GM12875 (cell line): ENCODE results near the gene AP5M1.
"Not testable (repeated sequence)": the region's sequence is repeated elsewhere in the genome, so short reads cannot be mapped to it uniquely, and the experiment has no call there.

ENCODE experiments used
- H3K4me3 ChIP-seq: one replicate; pipeline ENCODE4 v1.5.1; 2011; ENCODE audit warnings: low read depth, low read length, control low read depth
- TF ChIP-seq, protein P1 (sequence below): IDR thresholded peaks from 2 replicates; pipeline ENCODE4 v1.5.1; 2011; ENCODE audit warnings: low read depth, mild to moderate bottlenecking, control low read depth, inconsistent platforms, low read length, moderate library complexity, borderline replicate concordance; ENCODE audit not compliant: insufficient read depth

The AP5M1 gene, protein sequence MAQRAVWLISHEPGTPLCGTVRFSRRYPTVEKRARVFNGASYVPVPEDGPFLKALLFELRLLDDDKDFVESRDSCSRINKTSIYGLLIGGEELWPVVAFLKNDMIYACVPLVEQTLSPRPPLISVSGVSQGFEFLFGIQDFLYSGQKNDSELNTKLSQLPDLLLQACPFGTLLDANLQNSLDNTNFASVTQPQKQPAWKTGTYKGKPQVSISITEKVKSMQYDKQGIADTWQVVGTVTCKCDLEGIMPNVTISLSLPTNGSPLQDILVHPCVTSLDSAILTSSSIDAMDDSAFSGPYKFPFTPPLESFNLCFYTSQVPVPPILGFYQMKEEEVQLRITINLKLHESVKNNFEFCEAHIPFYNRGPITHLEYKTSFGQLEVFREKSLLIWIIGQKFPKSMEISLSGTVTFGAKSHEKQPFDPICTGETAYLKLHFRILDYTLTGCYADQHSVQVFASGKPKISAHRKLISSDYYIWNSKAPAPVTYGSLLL

DNA sequence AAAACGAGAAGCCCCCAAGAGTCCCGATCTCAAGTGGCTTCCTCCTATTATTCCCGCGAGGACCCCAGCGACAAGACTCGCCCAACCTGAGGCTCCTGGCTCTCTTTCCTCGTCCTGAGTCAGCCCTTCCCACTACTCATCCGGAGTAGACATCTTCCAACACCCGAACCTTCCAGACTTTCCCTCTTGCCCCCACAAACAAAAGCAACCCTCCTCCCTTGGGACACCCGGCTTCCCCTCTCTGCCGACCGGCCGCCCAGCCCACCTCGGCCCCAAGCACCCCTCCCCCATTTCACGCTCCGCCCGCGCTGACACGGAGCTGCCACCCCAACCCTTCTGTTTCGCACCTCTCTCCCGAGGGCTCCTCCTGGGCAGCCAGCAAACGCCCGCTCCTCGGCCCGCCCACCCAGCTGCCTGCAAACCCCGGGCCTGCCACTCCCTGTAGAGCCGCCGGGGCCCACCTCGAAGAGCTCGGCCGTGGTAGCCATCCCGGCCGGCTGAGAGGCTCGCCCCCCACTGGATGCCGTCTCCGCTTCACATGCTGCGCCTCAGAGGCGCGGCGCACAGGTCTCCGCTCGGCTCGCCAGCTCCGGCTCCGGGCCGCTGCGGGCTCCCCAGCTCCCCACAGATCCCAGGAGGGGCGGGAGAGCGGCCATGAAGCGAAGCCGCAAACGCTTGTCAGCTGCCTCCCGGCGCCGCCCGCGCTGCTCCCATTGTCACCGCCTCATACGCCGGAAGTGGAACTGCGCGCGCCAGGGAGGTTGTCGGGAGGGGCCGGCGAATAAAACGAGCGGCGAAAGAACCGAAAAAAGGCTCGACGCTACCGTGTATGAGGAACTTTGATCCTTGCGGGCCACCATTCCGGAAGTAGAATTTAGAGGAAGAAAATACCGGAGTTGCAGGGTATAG is at the start of gene AP5M1, which contains the start of gene EXOC5:
TSS of gene AP5M1 (plus strand) at position 811 of the 909 bp plus-strand sequence. CDS start 344 bp downstream, outside the sequence.
TSS of gene EXOC5 (minus strand) at position 745 of the 909 bp plus-strand sequence. CDS start at position 488, 257 bp downstream.
- H3K4me3 ChIP-seq = peak within 1 kb of the TSS; percentile 94
- TF ChIP-seq, protein P1, sequence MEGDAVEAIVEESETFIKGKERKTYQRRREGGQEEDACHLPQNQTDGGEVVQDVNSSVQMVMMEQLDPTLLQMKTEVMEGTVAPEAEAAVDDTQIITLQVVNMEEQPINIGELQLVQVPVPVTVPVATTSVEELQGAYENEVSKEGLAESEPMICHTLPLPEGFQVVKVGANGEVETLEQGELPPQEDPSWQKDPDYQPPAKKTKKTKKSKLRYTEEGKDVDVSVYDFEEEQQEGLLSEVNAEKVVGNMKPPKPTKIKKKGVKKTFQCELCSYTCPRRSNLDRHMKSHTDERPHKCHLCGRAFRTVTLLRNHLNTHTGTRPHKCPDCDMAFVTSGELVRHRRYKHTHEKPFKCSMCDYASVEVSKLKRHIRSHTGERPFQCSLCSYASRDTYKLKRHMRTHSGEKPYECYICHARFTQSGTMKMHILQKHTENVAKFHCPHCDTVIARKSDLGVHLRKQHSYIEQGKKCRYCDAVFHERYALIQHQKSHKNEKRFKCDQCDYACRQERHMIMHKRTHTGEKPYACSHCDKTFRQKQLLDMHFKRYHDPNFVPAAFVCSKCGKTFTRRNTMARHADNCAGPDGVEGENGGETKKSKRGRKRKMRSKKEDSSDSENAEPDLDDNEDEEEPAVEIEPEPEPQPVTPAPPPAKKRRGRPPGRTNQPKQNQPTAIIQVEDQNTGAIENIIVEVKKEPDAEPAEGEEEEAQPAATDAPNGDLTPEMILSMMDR = no peak

DNA sequence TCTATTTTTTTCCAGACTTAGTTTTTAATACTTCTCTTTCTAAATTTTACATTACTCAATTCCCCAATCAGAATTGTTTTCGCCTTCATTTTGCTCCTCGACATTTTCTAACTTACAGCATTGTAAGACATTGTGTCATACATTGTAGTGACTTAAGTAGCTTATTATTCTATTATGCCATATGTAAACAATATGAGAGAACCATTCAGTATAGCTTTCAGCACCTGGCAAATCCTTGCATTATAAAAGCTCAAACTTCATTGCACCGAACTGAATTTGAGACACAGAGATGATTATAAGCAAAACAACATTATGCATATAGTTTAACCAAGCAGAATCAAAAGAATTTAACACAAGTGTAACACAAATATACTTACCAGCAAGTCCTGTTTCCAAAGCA is 46.8 kb upstream of the AP5M1 start:
- no peak overlapping the region for H3K4me3 ChIP-seq
- TF ChIP-seq, protein P1 = no peak

DNA sequence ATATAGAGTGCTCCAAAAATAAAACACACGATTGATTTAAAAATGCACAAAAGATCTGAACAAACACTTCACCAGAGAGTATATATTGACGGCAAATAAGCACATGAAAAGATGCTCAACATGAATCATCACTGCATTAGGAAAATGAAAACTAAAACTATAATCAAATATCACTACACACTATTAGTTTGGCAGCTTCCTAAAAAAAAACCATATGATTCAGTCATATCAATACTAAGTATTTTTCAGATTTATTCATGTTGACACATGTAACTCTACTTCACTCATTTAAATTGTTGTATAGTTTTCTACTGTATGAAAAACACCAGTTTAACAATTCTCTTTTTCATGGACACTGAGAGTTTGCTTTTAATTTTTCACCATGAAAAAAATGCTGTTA is 41.7 kb upstream of the AP5M1 start:
- TF ChIP-seq, protein P1 = no peak
- H3K4me3 ChIP-seq = no peak overlapping the region

DNA sequence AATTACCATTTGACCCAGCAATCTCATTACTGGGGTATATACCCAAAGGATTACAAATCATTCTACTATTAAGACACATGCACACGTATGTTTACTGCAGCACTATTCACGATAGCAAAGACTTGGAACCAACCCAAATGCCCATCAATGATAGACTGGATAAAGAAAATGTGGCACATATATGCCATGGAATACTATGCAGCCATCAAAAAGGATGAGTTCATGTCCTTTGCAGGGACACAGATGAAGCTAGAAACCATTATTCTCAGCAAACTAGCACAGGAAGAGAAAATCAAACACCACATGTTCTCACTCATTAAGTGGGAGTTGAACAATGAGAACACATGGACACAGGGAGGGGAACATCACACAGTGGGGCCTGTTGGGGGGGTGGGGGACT is 40.5 kb upstream of the AP5M1 start:
- not testable (repeated sequence) for H3K4me3 ChIP-seq

DNA sequence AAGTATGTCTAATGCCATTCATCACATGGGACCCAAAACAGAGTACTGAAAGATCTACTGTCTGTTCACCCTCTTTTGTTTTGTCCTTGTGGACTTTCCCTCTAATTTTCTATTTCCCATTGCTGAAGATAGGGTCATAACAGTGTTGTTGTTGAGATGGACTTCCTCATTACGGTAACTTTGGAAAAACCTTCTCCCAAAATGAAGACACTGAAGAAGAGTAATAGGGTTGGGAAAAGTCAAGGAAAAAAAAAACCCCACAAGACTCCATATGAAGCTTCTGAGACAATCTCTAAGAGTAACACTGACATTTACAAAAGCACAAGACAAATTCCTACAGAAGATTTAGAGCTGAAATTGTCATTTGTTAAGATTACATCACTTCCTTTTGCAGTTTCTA is 36.8 kb upstream of the AP5M1 start:
- no peak overlapping the region for H3K4me3 ChIP-seq
- TF ChIP-seq, protein P1 = no peak

DNA sequence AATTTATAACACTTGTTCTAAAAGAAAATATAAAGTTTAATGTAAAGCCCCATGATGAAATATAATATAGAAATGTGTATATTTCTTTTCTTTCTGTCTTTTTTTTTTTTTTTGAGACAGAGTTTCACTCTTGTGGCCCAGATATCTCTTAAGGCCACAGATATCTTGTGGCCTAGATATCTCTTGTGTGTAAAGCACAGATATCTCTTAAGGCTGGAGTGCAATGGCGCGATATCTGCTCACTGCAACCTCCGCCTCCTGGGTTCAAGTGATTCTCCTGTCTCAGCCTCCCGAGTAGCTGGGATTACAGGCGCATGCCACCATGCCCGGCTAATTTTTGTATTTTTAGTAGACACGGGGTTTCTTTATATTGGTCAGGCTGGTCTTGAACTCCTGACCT is 28.7 kb upstream of the AP5M1 start:
- not testable (repeated sequence) for H3K4me3 ChIP-seq

DNA sequence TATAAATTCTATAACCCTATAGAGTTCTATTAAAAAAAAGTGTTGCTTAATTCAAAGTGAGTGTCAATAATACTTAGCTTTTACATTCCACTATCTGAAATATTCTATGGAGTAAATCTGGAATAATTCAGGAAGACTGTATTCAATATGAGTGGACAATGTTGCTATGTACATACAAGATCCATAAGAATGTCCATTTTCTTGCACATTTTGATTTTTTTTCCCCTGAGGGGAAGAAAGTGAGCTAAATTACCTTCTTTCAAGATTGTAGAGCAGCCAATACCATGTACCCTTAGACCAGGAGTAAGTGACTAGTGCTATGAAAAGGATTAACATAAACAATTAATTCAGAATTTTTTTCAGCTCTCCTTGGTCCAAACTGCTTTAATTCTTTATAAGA is 25.5 kb upstream of the AP5M1 start:
- H3K4me3 ChIP-seq = no peak overlapping the region
- TF ChIP-seq, protein P1 = no peak

DNA sequence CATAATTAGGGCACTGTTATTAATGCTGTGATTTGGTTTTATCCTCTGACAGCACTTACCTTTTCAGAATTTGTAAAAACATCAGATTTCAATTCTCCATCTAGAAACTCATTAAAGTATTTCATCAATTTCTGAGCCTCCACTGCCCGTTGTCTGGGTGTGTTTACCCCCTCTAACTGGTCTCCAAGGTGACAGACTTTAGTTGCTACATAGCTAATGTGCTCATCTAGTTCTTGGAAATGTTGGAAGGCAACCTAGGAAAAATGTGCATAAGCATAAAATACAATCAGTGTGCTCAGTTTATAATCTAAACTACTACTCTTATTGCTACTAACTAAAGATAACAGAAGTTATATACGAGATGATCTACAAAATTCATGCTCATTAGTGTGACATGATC is 24.7 kb upstream of the AP5M1 start:
- TF ChIP-seq, protein P1 = no peak
- no peak overlapping the region for H3K4me3 ChIP-seq
